Measurements from ENCODE around the gene SEMA6A. TPM values are rescaled to one million over a fixed set of nuclear protein-coding genes. Genes with fewer than 3 reads are reported as not detected.

SEMA6A gene
- total and polyA plus RNA-seq, 4 donors: 3.4 to 31.6 (median 12.0) TPM

GRCh38 chr5:116480894-116481510 is 93.6 kb downstream of the SEMA6A start:
- Histone ChIP-seq H3K4me3 (no peak overlapping the region), H3K27ac (ENCODE audit: low read depth in 1 of 2, low read length in 1 of 2) (no peak overlapping the region), H3K9ac (ENCODE audit: insufficient read depth in 1 of 2, low read length in 2 of 2) (no peak overlapping the region), H3K9me3 (ENCODE audit: control insufficient read depth in 4 of 4, insufficient read depth in 3 of 4, low read length in 3 of 4) (peaks cover 2 to 11% (median 4%) of the 10 kb centered on the region in 4 donors), H3K27me3 (ENCODE audit: control insufficient read depth in 3 of 3, insufficient read depth in 3 of 3, low read length in 2 of 3) (no peaks in the 10 kb centered on the region), H3K4me1 (ENCODE audit: control insufficient read depth in 5 of 5, insufficient read depth in 5 of 5, low read length in 5 of 5) (peaks cover 0 to 12% (median 2%) of the 10 kb centered on the region in 5 donors), H3K36me3 (ENCODE audit: control insufficient read depth in 4 of 4, insufficient read depth in 4 of 4, low read length in 4 of 4) (peaks cover 6 to 45% (median 24%) of the 10 kb centered on the region in 4 donors)
- DNase-seq: no peak
- no peak for ATAC-seq (ENCODE audit: insufficient read depth, low FRiP score)
- TF ChIP-seq, protein P1, sequence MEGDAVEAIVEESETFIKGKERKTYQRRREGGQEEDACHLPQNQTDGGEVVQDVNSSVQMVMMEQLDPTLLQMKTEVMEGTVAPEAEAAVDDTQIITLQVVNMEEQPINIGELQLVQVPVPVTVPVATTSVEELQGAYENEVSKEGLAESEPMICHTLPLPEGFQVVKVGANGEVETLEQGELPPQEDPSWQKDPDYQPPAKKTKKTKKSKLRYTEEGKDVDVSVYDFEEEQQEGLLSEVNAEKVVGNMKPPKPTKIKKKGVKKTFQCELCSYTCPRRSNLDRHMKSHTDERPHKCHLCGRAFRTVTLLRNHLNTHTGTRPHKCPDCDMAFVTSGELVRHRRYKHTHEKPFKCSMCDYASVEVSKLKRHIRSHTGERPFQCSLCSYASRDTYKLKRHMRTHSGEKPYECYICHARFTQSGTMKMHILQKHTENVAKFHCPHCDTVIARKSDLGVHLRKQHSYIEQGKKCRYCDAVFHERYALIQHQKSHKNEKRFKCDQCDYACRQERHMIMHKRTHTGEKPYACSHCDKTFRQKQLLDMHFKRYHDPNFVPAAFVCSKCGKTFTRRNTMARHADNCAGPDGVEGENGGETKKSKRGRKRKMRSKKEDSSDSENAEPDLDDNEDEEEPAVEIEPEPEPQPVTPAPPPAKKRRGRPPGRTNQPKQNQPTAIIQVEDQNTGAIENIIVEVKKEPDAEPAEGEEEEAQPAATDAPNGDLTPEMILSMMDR (IDR thresholded peaks at IDR 0.05; ENCODE audit: control extremely low read depth, extremely low read depth): no peak
- WGBS, 2 donors: 90 to 92% methylated on average over 5 of the region's 5 CpGs

GRCh38 chr5:116479776-116480675 is 94.6 kb downstream of the SEMA6A start:
- no peak overlapping the region for H3K27ac ChIP-seq (ENCODE audit: low read depth in 1 of 2, low read length in 1 of 2)
- no peak for ATAC-seq (ENCODE audit: insufficient read depth, low FRiP score)

DNA sequence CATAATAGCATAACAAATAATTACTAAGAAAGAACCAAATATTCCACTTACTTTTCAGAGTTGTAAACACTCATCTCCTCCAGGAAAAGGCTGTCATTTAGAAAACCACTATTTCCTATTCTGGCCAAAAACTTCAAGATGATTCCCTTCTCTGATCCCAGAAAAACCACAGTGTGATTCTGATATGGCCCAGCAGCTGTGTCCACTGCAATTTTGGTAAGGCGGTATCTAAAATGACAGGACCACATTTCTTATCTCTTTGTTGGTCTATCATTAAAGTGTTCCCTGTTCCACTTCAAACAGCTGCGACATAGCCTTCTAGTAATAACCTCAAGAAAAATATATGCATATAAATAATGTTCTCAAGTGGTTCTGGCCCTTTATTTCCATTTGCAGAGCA is 96.1 kb downstream of the SEMA6A start:
- Histone ChIP-seq H3K27me3 (ENCODE audit: control insufficient read depth in 3 of 3, insufficient read depth in 3 of 3, low read length in 2 of 3) (no peaks in the 10 kb centered on the region), H3K27ac (ENCODE audit: low read depth in 1 of 2, low read length in 1 of 2) (no peak overlapping the region), H3K9ac (ENCODE audit: insufficient read depth in 1 of 2, low read length in 2 of 2) (no peak overlapping the region), H3K9me3 (ENCODE audit: control insufficient read depth in 4 of 4, insufficient read depth in 3 of 4, low read length in 3 of 4) (peaks cover 2 to 11% (median 5%) of the 10 kb centered on the region in 4 donors), H3K4me1 (ENCODE audit: control insufficient read depth in 5 of 5, insufficient read depth in 5 of 5, low read length in 5 of 5) (peaks cover 0 to 12% (median 3%) of the 10 kb centered on the region in 5 donors), H3K4me3 (no peak overlapping the region), H3K36me3 (ENCODE audit: control insufficient read depth in 4 of 4, insufficient read depth in 4 of 4, low read length in 4 of 4) (peaks cover 7 to 42% (median 23%) of the 10 kb centered on the region in 4 donors)
- WGBS, 2 donors: 28 to 45% methylated on average over 2 of the region's 2 CpGs
- TF ChIP-seq, protein P1 (IDR thresholded peaks at IDR 0.05; ENCODE audit: control extremely low read depth, extremely low read depth): no peak
- ATAC-seq (ENCODE audit: insufficient read depth, low FRiP score): no peak
- peak in 2 of 3 donors; percentile 67 to 77 for DNase-seq

More at GRCh38 chr5:116479776-116480675, 94.6 kb downstream of the SEMA6A start:
- peaks cover 7 to 45% (median 25%) of the 10 kb centered on the region in 4 donors for H3K36me3 ChIP-seq (ENCODE audit: control insufficient read depth in 4 of 4, insufficient read depth in 4 of 4, low read length in 4 of 4)
- H3K4me1 ChIP-seq (ENCODE audit: control insufficient read depth in 5 of 5, insufficient read depth in 5 of 5, low read length in 5 of 5): peaks cover 0 to 12% (median 2%) of the 10 kb centered on the region in 5 donors
- TF ChIP-seq, protein P1 (IDR thresholded peaks at IDR 0.05; ENCODE audit: control extremely low read depth, extremely low read depth): no peak
- no peak overlapping the region for H3K9ac ChIP-seq (ENCODE audit: insufficient read depth in 1 of 2, low read length in 2 of 2)
- H3K4me3 ChIP-seq: no peak overlapping the region
- H3K9me3 ChIP-seq (ENCODE audit: control insufficient read depth in 4 of 4, insufficient read depth in 3 of 4, low read length in 3 of 4): peaks cover 2 to 11% (median 5%) of the 10 kb centered on the region in 4 donors
- H3K27me3 ChIP-seq (ENCODE audit: control insufficient read depth in 3 of 3, insufficient read depth in 3 of 3, low read length in 2 of 3): no peaks in the 10 kb centered on the region
- peak in 1 of 3 donors; percentile 50 for DNase-seq
- WGBS, 2 donors: 77 to 85% methylated on average over 7 of the region's 7 CpGs
